HepG2 (cell line): Measurements from ENCODE around the gene TMBIM6. TPM values are rescaled to one million over a fixed set of nuclear protein-coding genes. Genes with fewer than 3 reads are reported as not detected.

Experiments
- ARNT ChIP-seq: fragments of 450-650 bp; IDR thresholded peaks from 2 replicates; pipeline ENCODE4 v1.6.1; 2017
- GLI4 ChIP-seq: sonication (generic); formaldehyde crosslinking; IDR thresholded peaks from 2 replicates; pipeline ENCODE4 v1.5.1; 2020; ENCODE audit warnings: missing genetic modification reagents, mild to moderate bottlenecking, moderate library complexity, borderline replicate concordance
- GZF1 ChIP-seq: sonication (generic); formaldehyde crosslinking; IDR thresholded peaks from 2 replicates; pipeline ENCODE4 v1.5.1; 2020; ENCODE audit warnings: mild to moderate bottlenecking, missing genetic modification reagents
- HNRNPL ChIP-seq: fragments of 200-400 bp; formaldehyde crosslinking; IDR thresholded peaks from 2 replicates; pipeline ENCODE4 v1.6.1; 2017; ENCODE audit warnings: mild to moderate bottlenecking, low read depth, low read length
- IKZF4 ChIP-seq: sonication (generic); formaldehyde crosslinking; IDR thresholded peaks from 2 replicates; pipeline ENCODE4 v1.5.1; 2020; ENCODE audit warnings: borderline replicate concordance, mild to moderate bottlenecking, low read depth, missing genetic modification reagents; ENCODE audit errors: not compliant biosample characterization
- MYPOP ChIP-seq: sonication (generic); formaldehyde crosslinking; IDR thresholded peaks from 2 replicates; pipeline ENCODE4 v1.8.1; 2023; ENCODE audit warnings: mild to moderate bottlenecking, moderate library complexity, missing genetic modification reagents
- ONECUT2 ChIP-seq: sonication (generic); formaldehyde crosslinking; IDR thresholded peaks from 2 replicates; pipeline ENCODE4 v1.4.0; 2020; ENCODE audit warnings: missing genetic modification reagents
- TERF1 ChIP-seq: sonication (generic); formaldehyde crosslinking; IDR thresholded peaks from 2 replicates; pipeline ENCODE4 v1.8.0; 2022; ENCODE audit warnings: mild to moderate bottlenecking, missing genetic modification reagents, moderate library complexity
- ZNF407 ChIP-seq: sonication (generic); formaldehyde crosslinking; IDR thresholded peaks from one replicate; pipeline ENCODE4 v1.5.1; 2020; ENCODE audit warnings: mild to moderate bottlenecking, missing genetic modification reagents; ENCODE audit errors: not compliant biosample characterization
- ZNF562 ChIP-seq: sonication (generic); formaldehyde crosslinking; IDR thresholded peaks from 2 replicates; pipeline ENCODE4 v1.8.0; 2022; ENCODE audit warnings: missing genetic modification reagents, borderline replicate concordance
- polyA plus RNA-seq, 8 experiments: library from polyadenylated mRNA; depleted of rRNA in 3 of 8; stranded (reverse) in 7 of 8; unstranded in 1 of 8; fragments of >200 nt; fragmentation: Illumina TruSeq in 4 of 8; extraction: Trizol in 4 of 8; gene quantifications; 2 replicates each; pipeline versions ENCODE4 v1.2.1 to v1.2.3, GENCODE V29; 2011 to 2016; ENCODE audit warnings: low read depth in 4 of 8, missing spikeins in 1 of 8, mixed read lengths in 1 of 8; ENCODE audit not compliant: insufficient read depth in 1 of 8
- total RNA-seq, 5 experiments: library from RNA; depleted of rRNA; stranded (reverse); fragments of >200 nt; fragmentation: Illumina TruSeq; extraction: Trizol; gene quantifications; 2 replicates each; pipeline ENCODE4 v1.2.3, GENCODE V29; 2016; ENCODE audit warnings: low read depth in 1 of 5
- TF ChIP-seq, protein P1 (sequence below): sonication (generic); formaldehyde crosslinking; IDR thresholded peaks from 2 replicates; pipeline ENCODE4 v1.4.0; 2020; ENCODE audit warnings: low read depth, mild to moderate bottlenecking, missing genetic modification reagents
- TF ChIP-seq, protein P2 (sequence below): sonication (generic); formaldehyde crosslinking; IDR thresholded peaks from 2 replicates; pipeline ENCODE4 v1.4.0; 2020; ENCODE audit warnings: missing genetic modification reagents, low read depth, mild to moderate bottlenecking, borderline replicate concordance
- TF ChIP-seq, protein P3 (sequence below): sonication (generic); formaldehyde crosslinking; IDR thresholded peaks from 2 replicates; pipeline ENCODE4 v1.5.1; 2020; ENCODE audit warnings: missing genetic modification reagents, mild to moderate bottlenecking, borderline replicate concordance

The TMBIM6 gene
- total and polyA plus RNA-seq, 2 of the 13 experiments (the other 11 are each of a cell fraction or from before 2014, with no cell fraction given): 412 to 468 TPM

- TF ChIP-seq MYPOP (CRISPR knock-in tag) (peak; percentile 72; the same call in 1 of the 2 replicates), ARNT (no peak), ZNF562 (CRISPR knock-in tag) (peak; percentile 68; the same call in 1 of the 2 replicates), ZNF407 (CRISPR knock-in tag) (no peak), IKZF4 (peak; percentile 93), ONECUT2 (CRISPR knock-in tag) (peak; percentile 61; the same call in 1 of the 2 replicates), TERF1 (CRISPR knock-in tag) (no peak), GLI4 (no peak), HNRNPL (no peak), GZF1 (CRISPR knock-in tag) (0 out of 2 replicates have a peak, but pooled peaks have one; percentile 32)
- TF ChIP-seq, protein P1, sequence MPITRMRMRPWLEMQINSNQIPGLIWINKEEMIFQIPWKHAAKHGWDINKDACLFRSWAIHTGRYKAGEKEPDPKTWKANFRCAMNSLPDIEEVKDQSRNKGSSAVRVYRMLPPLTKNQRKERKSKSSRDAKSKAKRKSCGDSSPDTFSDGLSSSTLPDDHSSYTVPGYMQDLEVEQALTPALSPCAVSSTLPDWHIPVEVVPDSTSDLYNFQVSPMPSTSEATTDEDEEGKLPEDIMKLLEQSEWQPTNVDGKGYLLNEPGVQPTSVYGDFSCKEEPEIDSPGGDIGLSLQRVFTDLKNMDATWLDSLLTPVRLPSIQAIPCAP (CRISPR knock-in tag): no peak
- TF ChIP-seq, protein P2, sequence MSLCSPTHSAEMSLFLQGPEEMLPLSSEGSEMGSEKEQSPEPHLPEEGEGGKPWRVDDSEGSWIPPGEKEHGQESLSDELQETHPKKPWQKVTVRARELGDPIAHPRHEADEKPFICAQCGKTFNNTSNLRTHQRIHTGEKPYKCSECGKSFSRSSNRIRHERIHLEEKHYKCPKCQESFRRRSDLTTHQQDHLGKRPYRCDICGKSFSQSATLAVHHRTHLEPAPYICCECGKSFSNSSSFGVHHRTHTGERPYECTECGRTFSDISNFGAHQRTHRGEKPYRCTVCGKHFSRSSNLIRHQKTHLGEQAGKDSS (CRISPR knock-in tag): 0 out of 2 replicates have a peak, but pooled peaks have one; percentile 28
- TF ChIP-seq, protein P3, sequence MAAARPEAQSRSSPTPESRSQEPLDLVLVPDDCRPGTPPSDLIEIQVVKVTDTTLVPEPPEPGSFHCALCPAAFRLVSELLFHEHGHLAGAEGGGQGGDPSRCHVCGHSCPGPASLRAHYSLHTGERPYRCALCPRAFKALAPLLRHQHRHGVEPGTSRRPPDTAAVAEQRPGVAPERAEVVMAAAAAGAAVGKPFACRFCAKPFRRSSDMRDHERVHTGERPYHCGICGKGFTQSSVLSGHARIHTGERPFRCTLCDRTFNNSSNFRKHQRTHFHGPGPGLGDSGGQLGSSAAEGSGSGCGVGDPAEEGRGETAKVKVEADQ (CRISPR knock-in tag): no peak
These were observed 34.1 kb upstream of the TMBIM6 start, which contains the start of gene FMNL3 (continued) for GRCh38 chr12:49707128-49707811.
